SIG-M5 treated with dmso at 0.1 percent for 504 hours (cell line): ENCODE data around the gene PLPPR1.
"Not testable (repeated sequence)": the region's sequence is repeated elsewhere in the genome, so short reads cannot be mapped to it uniquely, and the experiment has no call there.

ENCODE experiments used
- DNase-seq: peaks from one replicate; lab custom pipeline; 2025; ENCODE audit not compliant: unreplicated experiment; lab: John Stamatoyannopoulos, UW

The PLPPR1 gene

DNA sequence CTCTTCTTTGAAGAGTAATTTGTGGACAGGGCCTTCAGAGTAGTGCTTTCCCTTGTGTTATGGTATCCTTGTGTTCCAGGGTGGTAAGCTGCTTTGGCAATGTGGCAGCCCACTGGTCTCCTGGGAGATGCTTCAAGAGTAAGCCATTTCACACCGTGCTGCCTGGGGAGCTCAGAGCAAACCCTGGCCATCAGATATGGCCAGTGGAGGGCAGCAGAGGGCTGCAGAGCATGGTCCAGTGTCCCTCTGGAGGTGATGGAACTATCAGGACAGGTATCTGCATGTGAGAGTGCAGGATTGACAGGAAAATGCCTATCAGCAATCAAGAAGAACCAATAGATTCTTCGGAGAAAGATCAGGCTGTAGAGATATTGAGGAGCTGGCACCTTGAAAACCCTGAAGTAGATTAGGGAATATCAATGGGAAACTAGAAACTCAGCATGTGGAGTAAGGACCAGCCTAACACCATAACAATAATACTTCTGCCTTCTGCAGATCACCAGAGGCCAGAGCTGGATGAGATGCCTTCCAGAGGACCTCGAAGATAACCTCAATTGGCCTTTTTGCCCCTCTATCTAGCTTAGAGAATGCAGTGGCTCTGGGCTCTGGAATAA, 90.8 kb downstream of the PLPPR1 start:
- peak; percentile 29 for DNase-seq

DNA sequence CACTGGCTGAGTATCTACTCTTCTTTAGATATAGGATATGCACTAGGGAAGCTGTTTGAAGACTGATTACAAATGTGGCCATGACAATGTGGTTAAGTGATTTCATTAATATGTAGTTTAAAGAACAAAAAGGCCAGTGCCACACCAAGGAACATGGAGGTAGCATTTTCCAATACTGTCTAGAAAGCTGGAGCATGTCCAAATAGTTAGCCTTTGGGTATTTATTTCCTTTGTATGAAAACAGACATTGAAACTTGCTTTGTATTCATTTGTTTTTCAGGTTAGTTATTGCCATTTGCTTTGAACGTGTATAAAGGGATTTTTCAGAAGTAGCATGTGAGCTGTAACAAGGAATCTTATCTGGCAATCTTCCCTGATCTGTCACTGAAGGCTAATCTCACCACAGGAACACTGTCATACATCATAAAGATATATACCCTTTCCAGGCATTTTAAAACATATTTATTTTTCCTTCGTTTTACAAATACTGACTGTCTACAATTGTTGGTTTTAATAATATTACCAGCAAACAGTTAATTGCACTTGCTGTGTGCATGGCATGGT, 93.4 kb downstream of the PLPPR1 start:
- DNase-seq = no peak

DNA sequence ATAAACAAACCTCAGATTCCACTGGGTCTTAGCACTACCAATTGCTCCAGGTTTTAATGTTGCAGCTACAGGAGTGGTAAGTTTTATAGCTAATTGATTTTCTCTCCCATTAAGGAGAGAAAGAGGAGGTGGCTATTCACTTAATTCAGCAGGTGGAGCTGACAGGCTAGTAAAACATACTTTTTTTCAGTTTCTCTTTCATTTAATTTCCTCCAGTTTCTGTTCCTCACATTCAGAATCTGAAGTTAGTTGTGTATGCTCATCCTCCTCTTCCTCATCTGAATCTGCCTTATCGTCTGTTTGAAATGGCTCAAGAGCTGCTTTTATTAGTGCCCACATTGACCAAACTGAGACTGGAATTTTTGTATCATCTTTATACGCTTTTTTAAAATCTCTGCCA, 98.0 kb downstream of the PLPPR1 start:
- DNase-seq = no peak

DNA sequence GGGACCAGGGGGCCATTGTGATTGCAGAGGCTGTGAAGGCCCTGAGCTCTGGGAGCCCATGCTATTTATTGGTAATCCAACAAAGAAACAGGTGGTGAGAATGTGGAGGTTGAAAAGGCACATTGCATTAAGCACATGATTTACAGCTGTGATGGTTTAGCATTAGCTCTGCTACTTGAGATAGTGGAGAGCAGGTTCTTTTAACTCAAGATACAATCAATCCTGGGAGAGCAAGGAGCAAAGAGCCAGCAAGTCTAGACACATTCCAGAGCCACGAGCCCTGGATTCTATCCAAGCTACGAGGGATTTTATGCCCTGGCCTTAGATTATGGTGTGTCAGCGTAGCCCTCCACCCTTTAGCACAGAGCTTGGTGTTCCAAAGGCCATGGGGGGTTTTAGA, 98.8 kb downstream of the PLPPR1 start:
- DNase-seq = not testable (repeated sequence)

DNA sequence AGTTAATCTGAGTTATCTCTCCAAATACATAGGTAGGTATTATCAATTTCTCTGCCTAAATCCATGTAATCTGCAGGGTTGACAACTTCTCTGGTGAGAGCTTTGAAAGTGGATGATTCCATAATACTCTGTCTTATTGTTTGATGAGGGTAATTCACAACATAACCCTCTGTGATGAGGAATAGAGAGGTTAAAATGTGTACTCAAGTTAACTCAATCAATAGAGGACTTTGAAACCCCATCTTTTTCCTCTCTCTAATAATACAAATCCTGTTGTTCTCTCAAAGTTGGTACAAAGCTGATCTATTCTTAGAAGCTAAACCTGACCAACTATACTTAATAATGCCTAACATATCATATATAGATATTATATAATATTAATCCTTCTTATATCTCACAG, 100.1 kb downstream of the PLPPR1 start:
- no peak for DNase-seq

DNA sequence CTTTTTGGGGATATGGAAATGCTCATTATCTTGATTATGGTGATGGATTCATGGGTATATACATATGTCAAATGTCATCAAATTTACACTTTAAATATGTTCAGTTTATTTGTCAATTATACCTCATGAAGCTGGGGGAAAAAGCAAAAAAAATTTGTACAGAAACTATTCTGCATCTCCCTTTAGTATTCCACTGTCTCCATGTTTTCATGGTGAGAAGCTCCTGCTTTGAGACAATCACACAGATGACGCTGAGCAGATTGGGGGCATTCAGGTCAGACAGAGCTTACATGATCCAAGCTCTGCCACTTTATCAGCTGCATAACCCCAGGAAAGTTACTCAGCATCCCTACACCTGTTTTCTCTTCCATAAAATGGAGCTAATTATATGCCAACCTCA, 101.5 kb downstream of the PLPPR1 start:
- DNase-seq = no peak

DNA sequence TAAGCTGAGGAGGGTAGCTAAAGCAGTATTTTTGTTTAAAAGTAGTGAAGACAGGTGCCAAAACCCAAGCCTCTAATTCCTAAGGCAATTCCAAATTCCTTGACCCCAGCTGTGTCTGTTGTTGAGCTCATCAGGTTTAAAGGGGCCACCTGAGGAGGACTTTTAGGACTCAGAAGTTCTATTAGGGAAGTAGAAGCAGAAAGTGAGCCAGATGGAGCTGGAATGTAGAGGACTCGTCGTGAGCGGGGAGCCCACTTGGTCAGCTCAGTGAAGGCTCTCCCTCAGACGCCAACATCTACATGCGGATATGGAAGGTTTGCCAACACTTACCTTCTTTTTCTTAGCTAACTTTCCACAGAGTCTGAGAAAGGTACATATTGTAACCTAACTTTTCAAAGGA, 102.8 kb downstream of the PLPPR1 start:
- DNase-seq = no peak

DNA sequence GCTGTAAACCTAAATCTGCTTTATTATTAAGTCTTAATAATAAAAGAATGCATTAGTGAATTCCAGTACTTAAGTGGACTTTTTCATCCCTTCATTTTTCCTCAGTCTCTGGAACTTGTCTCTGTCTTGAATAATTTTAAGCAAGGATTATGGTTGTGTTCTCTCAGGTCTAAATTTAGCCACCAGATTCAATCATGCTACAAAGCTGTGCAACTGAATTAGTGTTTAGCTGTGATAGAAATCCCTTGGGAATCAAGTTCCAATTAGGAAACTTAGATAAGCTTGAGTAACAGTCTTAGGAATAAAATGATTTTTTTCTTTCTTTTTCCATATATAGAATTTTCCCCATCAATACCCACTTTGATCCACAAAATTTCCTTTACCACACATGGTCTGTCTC, 104.3 kb downstream of the PLPPR1 start:
- no peak for DNase-seq

DNA sequence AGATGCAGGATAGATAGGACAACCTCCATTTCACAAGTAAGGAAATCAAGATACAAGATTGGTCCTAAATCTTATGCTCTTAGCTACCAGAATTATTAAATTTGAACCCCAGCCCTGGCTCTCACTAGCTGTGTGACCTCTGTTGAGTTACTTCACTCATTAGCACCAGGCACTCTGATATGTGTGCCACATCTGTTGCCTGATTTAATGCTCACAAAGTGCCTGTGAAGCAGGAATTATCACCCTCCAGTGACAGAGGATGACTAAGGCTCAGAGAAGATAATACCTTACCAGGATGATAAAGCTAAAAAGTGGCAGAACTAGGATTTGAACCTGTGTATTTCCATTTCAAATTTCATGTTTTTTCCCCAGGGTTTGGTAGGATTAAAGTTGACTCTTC, 110.0 kb downstream of the PLPPR1 start:
- DNase-seq = no peak

DNA sequence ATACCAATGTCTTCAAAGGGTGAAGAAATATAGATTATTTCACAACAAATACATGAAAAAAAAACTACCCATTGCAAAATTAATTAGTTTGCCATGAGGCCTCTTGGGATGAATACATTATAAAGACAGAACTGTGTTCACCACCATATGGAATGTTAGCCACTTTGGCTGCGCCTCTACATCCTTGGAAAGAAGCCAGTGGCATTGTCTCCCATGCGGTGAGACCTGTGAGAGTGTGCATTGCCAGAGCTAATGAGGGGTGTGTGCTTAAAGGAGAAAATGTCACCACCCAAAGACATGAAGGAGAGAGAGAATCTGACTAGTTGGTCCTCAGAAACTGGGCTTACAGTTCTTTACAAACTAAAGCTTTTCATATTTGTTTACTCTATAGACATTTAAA, 110.6 kb downstream of the PLPPR1 start:
- DNase-seq = no peak

DNA sequence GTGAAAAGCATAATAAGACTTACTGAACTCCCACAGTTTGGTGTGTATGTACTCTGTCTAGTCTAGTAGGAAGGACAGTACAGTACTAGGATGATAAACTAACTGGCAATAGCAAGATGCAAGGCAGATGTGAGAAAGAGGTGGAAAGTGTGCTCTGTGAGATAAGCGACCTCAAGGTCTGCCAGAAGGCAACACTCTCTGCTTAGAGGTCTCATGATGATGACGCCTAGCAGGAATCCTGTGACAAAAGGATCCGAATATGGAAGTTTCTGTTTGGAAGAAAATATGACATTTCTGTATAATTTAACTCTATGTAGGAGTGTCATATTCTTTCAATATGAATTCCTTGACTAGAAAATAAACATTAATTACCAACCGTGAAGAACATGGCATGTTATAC, 112.2 kb downstream of the PLPPR1 start:
- no peak for DNase-seq

DNA sequence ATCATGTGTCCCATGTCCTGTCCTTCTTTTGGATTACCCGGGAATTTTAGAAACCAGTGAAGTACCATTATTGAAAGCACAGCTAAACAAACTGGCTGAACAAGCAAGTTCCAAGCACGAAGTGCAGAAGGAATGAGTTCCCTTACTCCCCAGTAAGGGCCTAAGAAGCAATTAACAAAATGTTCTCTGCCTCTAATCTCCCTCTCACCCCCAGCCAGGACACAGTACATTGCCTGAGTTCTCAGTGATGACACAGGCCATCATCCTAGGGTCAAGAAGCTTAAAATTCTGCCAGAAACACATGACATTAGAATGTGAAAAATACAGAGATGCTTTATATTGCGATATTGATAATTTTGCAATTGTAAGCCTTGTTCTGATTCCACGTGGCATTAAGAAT, 118.0 kb downstream of the PLPPR1 start:
- no peak for DNase-seq

DNA sequence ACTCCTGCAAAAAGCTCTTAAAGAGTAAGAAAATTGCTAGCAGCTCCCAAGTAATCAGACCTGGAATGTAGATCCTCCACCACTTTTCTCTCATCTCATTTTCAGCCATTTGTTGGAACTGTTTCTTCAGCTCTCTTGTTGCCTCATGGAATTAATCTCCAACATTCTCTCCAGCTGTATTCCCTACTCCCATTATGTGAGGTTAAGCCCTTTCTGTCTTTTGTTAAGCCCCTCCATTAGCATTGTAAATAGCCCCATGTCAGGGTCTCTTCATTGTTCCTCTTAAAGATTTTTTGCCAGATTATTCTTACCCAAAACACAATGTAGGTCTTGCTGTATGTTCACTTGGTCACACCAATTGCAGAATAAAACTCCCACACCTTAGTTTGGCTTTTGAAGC, 119.8 kb downstream of the PLPPR1 start:
- DNase-seq = no peak

DNA sequence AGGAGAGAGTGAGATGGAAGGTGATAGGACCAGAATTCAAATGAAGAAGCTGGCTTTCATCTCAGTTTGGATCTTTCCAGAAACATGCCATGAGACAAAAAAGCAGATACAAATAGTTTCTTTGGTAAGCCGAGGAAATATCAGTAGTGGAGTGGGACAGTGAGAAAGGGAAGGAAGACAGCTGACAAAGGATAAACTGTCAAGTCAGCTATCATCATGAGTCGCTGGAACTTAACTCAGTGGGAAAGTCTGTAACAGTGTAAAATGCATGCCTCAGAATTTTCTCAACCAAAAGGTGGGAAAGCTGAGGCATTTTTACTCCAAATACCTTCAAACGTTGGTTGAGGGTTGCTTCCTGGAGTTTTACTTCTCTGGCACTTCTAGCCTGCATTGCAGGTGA, 129.8 kb downstream of the PLPPR1 start:
- DNase-seq = no peak

DNA sequence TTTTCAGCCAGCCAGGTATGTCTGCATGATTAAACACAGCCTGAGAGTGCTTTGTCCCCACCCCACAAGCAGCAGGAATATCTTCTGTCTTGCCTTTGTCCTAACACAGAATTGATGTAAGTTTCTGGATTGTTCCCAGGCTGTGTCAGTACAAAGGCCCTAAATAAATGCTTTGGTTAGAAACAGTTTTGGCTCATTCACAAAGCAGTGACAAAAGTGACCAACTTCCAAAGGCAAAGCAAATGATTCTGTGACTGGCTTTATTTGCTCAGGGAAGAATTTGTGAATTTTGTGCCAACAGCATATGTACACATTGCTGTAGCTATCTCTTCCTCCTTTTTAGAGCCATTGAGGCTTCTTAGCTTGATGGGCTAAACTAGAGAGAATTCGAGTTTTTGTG, 133.7 kb downstream of the PLPPR1 start:
- no peak for DNase-seq

DNA sequence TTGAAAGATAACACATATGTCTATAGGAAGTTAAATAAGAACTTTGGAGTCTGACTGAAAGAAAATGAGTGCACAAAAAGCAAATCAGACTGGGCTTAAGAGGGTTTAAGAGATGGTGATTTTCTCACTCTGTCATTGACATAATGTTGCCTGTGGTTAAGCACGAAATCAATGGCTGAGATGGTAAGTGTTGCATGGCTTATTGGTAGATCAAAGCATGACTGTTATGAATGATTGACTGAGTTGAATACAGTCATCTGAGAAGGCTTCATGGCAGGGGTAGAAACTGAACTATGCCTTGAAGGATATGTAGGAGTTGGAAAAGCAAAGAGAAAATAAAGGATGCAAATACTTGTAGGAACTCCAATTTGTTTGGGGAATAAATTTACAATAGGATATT, 136.6 kb downstream of the PLPPR1 start:
- DNase-seq = no peak

DNA sequence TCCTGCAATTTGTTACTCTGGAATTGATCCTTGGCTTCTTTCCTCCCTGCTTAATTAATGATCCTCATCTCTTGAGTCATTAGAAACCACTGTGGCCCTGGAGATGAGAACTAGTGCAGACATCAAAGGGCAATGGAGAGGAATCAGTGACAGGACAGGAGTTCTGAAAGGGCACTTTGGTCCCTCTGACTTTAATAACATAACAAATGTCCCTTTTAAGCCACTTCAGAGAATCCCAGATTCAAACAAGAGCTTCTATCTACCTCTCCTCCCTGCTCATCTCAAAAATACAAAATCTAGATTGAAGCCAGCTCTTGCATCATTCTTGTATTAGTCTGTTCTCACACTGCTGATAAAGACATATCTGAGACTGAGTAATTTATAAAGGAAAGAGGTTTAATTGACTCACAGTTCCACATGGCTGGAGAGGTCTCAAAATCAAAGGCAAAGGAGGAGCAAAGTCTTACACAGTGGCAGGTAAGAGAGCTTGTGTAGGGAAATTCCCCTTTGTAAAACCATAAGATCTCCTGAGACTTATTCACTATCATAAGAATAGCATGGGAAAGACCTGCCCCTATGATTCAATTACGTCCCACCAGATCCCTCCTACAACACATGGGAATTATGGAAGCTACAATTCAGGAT, 139.1 kb downstream of the PLPPR1 start:
- no peak for DNase-seq

DNA sequence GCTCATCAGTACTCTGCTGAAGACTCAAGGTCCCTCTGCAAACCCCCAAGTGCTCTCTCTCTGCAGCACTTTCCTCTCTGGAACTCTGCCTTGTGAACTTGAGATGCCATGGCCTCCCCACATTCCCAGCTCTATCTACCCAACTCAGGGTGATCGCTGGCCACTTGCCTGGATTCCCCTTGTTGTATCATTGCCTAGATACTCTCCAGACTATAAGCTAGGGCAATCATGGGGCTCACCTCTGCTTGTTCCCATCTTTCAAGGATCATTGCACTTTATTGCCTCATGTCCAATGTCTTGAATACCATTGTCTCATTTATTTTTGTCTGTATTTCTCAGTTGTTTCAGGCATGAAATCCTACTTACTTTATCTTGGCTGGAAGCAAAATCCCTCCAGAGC, 144.1 kb downstream of the PLPPR1 start:
- no peak for DNase-seq

DNA sequence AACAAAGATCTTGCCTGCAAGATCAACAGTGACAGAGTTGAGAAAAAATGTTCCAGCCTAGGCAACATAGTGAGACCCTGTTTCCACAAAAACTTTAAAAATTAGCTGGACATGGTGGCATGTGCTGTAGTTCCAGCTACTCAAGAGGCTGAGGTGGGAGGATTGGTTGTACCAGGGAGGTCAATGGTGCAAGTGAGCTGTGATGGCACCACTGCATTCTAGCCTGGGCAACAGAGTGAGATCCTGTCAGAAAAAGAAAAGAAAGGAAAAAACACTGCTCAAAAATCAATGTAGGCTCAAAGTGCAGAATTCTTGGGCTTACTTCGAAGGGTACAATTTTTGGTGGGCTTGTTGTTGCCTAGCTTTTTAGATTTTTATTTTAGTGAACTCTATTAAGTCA, 145.4 kb downstream of the PLPPR1 start:
- no peak for DNase-seq

DNA sequence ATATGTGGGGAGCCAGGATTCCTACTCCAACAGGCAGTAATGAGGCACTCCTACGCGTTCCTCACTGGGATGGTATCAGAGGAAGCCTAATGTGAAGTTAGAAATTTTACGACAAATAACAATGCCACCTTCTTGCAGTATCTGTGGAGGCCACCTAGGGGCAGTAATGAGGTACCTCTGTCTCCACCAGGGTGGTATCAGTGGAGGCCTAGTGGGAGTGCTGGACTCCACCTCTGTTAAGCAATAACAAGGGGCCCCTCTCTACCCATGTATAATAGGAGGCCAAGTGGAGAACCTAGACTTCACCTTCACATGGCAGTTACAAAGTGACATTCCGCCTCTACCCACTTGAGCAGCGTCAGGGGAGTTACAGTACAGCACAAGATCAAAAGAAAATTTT, 147.9 kb downstream of the PLPPR1 start:
- no peak for DNase-seq

DNA sequence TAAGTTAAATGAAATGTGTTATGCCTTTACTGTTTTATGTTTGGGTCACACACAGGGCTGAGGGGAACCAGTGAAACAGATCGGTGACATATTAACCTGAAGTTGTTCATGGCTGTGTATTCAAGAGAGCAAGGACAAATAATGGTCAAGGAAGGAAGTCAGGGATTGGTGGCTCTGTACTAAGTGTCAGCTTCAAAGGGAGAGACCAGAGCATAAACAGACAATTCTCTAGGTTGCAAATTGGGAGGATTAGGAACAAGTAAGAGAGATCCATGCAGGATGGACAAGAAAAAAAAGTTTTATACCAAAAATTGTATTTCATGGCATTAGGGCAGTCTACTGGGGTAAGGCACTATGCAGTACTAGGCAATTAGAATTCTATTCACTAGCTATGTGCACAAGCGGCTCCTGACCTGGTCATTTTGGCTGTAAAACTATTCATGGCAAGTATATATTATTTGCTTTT, 156.3 kb downstream of the PLPPR1 start:
- no peak for DNase-seq

DNA sequence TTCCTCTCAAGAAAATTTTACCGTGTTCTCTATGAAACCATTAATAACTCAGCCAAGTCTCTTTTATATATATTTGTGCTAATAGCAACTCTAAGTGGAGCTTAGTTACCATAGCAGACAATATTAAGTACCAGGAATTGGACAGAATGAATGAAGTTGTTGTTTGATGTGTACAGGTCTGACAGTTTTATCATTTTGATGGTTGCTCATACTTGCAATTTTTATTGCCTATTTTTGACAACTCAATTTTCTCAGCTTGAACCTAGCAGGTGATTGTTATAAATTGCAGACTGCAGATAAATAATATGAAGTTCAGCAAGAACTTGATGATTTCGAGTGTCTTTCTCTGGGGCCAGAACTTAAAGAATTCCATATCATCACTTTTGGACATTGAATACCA, 163.2 kb downstream of the PLPPR1 start:
- no peak for DNase-seq

DNA sequence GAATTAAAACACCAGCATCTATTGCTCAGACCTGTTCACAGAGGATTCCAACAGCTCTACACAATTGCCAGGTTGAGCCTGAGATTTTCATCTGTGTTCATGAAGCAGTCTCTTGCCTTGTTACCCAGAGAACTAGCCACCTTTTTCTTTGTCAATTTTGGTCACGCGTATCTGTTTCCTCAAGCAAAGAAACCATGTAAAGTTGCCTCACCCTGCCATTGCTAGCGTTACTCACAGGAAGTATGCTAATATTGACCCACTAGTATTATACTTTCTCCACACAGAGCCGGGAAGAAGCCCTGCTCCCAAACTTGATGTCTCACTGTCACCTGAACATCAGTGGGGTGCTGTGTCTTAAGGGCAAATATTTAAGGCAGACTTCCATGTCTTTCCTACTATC, 168.5 kb downstream of the PLPPR1 start:
- no peak for DNase-seq
